AG20443 (cell line): ENCODE measurements around the gene TMEM94.
A peak's percentile ranks its signal among the peaks of the same experiment; 100 is the strongest.
"Not testable (repeated sequence)": the region's sequence is repeated elsewhere in the genome, so short reads cannot be mapped to it uniquely, and the experiment has no call there.

ENCODE experiments used
- DNase-seq: peaks from one replicate; pipeline ENCODE4 v3.0.0; 2012; ENCODE audit warnings: low spot score, mixed read lengths

TMEM94 gene

DNA sequence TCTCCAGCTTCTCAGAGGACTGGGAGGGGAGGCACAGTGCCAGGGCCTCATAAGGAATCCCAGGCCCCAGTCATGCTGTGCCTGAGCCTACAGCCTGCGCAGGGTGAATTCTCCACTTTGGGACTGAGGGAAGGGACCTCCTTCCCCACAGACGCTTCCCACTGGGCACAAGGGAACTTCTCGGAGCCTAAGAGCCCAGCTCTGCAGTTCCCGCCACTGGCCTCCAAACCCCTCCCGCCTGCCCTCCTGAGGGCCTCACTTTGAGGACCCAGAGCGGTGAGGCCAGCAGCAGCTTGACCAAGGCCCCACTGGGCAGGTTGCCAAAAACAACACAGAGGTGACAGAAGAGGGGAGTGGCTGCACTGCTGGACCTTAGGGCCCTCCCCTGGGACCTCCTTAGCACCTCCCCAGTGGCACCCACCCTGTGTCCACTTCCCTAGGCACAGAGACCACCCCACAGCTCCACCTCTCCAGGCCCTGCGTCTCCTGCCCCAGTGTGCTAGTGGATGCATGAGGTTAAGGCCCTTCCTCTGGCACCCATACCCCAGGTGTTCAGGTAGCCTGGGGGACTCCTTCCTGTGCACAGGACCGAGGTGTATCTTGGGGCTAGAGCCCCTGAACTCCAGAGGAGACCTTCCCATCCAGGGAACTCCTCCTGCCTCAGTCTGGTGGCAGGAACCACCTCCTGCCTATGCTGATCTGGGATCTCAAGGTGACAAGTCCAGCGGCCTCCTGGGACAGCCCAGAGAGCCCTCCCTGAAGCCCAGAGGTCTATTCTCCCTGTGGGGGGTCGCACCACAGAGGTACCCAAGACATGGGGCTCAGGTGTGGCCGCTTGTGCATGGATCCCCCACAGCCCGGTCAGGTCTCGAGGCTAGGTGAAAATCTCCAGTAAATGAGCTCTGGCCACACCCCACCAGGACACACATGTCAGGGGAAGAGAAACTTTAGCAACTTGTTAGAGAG, 55.5 kb downstream of the TMEM94 start:
- DNase-seq, result no peak

DNA sequence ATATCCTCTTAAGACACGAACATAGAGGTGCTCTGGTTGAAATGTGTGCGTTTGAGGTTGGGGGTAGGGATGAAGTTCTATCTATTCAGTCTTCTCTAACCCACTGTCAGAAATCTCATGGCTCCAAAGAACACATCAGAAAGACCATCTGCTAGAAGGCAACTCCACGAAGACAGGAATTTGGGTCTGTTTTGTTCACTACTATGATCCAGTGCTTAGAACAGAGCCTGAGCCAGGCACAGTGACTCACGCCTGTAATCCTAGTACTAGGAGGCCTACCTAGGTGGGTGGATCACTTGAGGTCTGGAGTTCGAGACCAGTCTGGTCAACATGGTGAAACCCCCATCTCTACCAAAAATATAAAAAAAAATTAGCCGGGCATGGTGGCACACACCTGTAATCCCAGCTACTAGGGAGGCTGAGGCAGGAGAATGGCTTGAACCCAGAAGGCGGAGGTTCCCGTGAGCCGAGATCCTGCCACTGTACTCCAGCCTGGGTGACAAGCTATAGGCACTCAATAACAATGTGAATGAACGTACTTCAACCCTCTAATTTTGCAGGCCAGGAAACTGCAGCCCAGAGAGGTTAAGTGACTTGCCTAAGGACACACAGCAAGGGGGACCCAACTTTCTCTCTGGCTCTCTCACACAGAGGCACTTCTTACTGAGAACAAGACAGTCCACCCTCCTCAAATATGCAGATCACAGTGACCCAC, 56.6 kb downstream of the TMEM94 start:
- DNase-seq, result no peak

DNA sequence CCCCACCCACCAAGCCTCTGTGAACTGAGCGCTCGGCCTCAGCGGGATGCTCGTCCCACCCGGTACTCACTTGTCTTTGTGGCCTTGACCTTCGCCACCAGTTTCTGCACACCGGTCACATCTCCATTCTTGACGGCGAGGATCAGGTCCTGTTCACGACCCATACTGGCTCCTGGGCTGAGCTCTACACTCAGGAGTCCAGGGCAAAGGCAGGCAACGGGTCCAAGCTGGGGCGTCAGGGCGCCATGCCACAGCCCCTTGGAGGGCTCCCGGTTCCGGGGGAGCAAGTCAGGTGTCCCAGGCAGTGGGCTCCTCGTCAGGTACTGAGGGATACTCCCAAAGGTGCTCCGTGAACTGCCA, 57.2 kb downstream of the TMEM94 start:
- DNase-seq, result no peak

DNA sequence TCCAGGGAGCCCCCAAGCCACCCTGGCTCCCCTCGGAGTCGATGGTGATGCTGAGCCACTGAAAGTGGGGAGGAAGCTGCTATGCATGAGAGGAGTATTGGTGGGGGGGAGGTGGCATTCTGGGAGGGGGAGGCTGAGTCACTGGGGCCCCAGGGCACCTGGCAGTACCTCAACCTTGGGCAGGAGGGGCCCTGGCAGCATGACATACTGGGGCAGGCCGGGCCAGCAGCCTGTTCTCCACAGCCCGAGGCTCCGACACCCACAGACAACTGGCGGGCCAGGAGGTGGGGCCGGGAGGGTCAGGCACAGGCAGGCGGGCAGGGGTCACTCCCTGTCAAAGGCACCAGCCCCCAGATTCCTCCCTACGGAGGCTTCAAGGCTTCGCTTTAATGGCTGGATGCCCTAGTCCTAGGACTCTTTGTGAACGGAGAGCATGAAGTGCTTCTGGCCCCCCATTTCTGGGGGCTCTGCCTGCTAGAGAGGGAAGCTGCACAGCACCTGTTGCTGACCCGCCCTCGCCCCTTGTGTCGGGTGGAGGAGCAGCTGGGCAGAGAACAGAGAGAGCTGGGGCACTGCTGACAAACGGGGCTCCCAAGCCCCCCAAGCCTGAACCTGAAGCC, 58.0 kb downstream of the TMEM94 start:
- DNase-seq, result no peak

DNA sequence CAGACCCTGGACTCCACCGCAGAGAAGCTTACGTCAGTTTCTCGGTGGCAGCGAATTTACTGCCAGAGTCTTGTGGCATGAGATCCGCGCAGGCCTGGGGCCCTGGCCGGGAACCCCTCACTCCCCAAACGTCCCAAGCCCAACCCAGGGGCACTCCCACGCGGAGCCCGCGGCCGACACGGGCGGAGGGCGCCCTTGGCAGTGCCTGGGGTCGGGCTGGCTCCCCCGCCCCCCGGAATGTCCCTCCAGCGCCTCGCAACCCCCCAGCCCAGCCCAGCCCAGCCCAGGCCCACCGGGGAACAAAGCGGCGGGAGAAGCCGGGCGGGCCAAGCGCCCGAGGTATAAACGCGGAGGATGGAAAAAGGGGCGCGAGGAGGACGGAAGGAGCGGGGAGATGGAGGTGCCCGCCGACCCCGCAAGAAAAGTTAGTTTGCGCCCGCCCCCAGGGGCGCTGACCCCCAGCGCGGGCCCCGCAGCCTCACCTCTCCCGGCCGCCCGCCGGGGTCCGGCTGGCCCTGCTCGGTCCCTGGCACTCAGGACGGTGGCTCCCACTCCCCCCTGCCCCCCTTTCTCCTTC, 58.6 kb downstream of the TMEM94 start:
- no peak for DNase-seq

DNA sequence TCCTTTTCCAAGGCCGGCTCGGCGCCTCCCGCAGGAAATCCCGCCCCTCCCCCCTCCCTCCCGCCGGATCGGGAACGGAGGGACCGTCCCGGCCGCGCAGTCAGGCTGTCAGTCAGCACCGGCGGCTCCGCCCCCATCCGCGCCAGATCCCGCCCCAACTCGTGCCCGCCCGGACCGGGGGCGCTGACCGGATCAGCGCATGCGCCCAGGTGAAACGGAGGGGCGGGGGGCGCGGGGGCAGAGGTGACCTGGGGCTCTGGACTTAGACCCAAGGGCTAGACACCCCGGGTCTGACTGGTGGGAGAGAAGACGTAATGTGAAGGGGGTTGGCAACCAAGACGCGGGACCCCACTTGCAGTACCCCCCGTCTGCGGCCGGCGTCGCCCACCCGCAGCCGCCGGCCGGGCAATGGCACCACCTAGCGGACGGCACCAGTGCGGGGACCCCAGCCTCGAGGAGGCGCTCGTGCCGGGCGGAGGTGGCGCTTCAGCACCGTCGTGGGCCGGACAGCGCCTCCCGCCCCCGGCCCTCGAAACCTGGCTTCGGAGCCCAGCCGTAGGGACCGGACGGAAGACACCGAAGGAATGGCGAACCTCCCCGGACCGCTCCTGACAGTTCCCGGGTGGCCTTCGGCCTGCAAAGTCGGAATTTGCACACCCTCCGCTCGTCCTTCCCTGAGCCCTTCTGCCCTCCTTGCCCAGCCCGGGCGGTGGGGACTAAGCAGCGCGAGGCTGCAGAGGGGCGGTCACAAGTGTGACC, 59.2 kb downstream of the TMEM94 start, which contains the start of gene CASKIN2:
TSS of gene CASKIN2 (minus strand) at position 42 of the 759 bp plus-strand sequence. CDS start 1,733 bp downstream, outside the sequence.
- DNase-seq, result peak; percentile 99

DNA sequence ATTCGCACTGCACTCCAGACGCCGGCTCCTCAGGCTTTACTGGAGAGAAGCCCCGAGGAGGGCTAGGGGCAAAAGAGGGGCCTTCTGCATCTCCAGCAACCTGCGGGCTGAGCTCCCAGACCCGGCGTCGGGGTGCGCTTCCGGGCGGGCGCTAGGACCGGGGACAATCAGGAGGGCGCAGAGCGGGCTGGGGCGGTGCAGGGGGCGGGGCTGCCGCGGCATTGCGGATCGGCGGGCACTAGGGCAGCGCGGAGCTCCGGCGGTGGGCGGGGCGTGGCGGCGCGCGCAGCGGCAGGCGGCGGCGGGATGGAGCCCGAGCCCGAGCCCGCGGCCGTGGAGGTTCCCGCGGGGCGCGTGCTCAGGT, 59.8 kb downstream of the TMEM94 start, which contains the start of gene TSEN54:
TSS of gene TSEN54 (plus strand) at position 274 of the 364 bp plus-strand sequence. CDS start at position 307, 33 bp downstream.
- peak; percentile 99 for DNase-seq

DNA sequence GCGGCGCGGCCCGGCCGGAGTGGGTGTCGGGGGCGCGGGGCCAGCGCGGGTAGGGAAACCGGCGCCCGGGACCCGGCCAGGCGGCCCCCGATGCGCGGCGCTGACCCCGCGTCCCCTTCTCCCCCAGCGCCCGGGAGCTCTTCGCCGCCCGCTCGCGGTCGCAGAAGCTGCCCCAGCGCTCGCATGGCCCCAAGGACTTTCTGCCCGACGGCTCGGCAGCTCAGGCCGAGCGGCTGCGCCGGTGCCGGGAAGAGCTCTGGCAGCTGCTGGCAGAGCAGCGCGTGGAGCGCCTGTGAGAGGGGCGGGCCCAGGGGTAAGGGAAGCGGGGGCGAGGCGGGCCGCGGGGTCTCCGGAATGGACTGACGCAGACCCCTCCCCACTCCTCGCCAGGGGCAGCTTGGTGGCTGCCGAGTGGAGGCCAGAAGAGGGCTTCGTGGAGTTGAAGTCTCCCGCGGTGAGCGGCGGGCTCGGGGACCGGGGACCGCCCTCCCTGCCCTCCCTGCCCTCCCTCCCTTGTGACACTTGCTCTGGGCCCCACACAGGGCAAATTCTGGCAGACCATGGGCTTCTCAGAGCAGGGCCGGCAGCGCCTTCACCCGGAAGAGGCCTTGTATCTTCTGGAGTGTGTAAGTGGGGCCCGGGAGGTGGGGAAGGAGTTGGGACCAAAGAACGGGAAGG, 60.3 kb downstream of the TMEM94 start:
- no peak for DNase-seq

DNA sequence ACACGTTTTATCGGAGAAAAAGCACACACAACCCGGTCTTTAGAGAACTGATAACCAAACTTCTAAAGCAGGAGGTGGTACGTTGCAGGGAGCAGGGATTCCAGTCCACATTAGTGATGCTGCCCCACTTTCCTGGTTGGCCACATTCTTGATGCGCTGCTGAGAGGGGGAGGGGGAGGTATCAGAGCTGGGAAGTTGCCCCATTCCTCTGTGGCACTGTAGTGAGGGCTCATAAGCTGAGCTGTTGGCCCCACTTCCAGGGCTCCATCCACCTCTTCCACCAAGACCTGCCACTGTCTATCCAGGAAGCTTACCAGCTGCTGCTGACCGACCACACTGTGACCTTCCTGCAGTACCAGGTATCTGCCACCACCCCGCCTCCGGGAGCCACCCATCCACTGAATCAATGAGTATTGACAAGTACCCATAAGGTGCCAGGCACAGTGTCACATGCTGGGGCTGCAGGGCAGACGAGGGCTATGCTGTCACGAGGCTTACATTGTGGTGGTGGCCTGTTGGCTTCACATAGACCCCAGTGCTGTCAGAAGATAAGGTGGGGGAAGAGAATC, 60.9 kb downstream of the TMEM94 start:
- no peak for DNase-seq

DNA sequence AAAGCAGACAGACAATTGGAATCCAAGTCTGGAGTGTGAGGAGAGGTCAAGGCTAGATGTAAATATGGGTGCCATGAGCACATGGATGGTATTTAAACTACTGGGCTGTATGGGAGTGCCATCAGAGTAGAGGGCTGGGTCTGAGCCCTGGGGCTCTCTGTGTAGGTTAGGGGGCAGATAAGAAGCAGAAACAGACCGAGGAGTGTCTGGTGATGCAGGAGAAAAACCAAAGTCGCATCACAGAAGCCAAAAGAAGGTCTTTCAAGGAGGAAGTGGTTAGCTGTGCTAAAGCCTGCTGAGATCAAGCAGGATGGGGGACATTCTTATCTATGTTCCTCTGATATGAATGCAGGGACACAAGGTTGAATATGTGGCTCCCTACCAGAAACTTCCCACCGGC, 61.8 kb downstream of the TMEM94 start:
- DNase-seq, result no peak

DNA sequence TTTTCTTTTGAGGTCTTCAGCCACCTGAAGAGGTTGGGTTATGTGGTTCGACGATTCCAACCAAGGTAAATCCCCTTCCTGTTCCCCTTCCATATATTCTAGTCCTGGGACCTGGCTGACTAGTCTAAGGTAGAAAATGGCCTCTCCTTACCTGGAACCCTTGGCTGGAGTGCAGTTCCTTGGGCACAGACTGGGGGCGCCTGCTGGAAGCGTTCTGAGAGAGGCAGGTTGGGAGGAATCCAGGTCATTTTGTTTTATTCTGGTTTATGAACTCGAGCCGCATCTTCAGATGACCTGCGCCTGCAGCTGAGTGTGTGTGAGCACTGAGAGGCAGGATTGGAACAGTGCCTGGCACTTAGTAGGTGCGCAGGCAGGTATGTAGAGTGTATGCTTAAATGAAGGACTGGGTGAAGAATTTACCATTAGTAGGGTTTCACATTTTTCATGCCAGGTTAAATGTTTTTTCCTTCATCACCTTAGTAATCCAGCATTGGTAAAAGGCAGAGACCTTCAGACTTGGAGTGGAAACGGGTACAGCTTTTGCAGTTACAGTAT, 62.6 kb downstream of the TMEM94 start:
- DNase-seq, result no peak

DNA sequence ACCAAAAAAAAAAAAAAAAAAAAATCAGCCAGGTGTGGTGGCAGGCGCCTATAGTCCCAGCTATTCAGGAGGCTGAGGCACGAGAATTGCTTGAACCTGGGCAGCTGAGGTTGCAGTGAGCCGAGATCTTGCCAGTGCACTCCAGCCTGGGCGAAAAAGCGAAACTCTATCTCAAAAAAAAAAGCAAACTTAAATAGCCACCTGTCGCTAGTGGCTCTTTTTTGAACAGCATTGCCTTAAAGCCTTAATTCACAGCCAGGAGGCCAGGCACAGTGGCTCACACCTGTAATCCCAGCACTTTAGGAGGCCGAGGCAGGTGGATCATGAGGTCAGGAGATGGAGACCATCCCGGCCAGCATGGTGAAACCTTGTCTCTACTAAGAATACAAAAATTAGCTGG, 64.0 kb downstream of the TMEM94 start:
- not testable (repeated sequence) for DNase-seq

DNA sequence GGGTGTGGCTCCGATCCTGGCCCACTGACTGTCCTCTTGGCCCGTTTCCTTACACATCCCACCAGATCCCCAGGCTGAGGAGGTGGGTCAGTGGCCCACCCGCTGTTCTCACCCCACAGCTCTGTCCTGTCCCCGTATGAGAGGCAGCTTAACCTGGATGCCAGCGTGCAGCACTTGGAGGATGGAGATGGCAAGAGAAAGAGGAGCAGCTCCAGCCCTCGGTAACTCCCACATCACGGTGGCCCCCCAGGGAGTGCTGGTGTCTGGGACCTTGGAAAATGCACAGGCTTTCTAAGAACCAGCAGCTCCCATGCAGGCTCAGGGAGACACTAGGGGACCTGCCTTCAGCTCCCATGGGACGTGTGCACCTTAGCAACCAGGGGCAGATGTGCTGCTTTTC, 64.9 kb downstream of the TMEM94 start:
- no peak for DNase-seq

DNA sequence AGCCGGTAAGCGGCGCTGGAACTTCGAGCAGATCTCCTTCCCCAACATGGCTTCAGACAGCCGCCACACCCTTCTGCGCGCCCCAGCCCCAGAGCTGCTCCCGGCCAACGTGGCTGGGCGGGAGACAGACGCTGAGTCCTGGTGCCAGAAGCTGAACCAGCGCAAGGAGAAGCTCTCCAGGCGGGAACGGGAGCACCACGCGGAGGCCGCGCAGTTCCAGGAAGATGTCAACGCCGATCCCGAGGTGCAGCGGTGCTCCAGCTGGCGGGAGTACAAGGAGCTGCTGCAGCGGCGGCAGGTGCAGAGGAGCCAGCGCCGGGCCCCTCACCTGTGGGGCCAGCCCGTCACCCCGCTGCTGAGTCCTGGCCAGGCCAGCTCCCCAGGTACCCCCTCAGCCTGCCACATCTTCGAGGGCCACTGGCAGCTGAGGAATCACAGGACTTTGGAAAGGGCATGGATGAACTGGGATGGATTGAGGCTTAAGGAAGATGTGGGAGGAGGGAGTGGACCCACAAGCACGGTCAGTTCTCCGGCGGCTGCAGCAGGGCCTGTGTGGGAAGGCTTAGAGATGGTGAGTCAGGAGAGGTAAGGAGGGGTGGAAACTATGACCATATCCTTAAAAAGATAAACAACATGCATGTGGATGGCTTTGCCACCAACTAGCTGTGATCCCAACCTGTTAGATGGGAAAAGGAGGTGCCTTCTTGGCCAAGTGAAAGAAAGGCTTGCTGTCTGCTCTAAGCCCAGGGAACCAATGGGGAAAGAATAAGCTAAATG, 65.7 kb downstream of the TMEM94 start:
- no peak for DNase-seq

DNA sequence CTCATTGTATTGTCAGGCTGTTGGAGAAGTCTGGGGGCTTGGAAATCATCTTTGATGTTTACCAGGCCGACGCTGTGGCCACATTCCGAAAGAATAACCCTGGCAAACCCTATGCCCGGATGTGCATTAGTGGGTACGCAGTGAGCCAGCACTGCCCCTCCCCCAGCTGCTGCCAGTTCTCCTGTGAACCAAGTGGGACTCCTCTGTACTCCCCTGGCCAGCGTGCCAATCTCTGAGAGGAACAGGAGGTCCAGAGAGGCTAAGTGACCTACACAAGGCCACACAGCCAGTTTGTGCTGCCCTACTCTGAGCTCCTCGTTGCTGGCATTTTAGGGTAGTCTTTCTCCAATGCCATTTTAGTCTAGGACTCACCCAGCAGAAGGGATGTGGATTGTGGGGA, 67.2 kb downstream of the TMEM94 start:
- DNase-seq, result no peak

DNA sequence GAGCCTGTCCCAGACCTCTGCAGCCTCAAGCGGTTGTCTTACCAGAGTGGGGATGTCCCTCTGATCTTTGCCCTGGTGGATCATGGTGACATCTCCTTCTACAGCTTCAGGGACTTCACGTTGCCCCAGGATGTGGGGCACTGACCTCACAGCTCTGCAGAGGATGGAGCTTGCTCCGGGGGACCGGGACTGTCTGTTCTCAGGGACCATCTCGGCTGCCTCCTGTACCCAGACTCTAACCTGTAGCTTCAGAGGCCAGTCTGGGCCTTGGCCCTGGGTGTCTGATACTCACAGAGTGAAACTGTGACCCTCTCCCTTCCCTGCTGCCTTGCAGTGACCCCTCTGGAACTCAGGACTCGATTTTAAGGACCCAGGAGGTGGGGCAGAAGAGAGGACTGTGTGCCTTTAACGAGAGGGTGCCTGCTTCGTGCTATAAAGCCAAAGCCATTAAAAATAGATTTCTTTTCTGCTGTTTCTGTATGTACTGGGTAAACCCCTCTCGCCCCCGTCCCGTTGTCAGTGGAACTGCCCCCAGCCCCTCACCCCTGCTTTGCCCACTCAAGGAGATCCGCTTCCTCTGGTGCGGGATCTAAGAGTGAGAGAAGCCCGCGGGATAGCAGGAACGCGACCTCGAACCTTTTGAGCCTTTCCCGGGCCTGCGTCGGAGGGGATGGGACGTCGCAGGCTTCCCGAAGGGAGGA, 68.0 kb downstream of the TMEM94 start:
- DNase-seq, result no peak

DNA sequence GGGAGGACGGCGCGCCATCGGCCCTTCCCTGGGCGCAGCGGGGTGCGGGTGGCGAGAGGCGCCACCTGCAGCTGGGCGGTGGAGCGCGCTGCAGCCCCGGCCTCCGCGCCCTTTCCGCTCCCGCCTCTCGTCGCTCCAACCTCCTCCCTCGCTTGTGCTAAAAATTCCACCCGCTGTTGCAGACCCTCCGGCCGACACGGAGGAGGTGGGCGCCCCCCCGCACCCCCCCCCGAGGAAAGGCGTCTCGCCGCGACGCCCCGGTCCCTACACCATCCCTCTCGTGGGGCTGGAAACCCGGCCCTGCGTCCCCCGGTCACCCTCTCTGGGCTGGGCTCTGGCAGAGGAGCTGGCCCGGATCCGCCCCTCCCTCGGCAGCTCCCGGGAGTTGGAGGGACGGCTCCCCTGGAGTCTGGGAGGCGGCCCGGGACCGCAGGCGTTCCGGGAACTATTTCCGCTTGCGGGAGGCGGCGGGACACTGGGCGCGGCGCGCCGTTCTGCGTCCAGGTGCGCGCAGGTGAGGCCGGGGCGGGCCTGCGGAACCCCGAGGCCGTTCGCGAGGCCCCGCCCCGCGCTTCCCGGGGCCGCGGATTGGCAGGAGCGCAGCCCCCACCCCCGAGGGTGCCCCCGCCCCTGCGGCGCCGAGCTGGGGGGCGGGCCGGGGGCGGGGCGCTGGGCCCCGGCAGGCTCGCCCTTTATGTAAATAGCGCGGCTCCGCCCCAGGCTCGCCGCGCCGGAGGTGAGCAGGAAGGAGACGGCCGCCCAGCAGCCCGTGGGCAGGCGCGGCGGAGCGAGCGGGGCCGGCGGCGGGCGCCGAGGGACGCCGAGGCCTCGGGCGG, 68.8 kb downstream of the TMEM94 start, which contains the start of gene LLGL2:
TSS of gene LLGL2 (plus strand) at position 728 of the 836 bp plus-strand sequence. CDS start 17,730 bp downstream, outside the sequence.
- DNase-seq, result peak; percentile 76
